MV-4-11 (cell line): Measurements from ENCODE around the gene TCAP.
A peak's percentile ranks its signal among the peaks of the same experiment; 100 is the strongest.
"Not testable (repeated sequence)": the region's sequence is repeated elsewhere in the genome, so short reads cannot be mapped to it uniquely, and the experiment has no call there.

Experiments used
- DNase-seq: peaks from one replicate; lab custom pipeline; 2025; lab: John Stamatoyannopoulos, UW

TCAP gene

GRCh38 chr17:39683295-39683939, 18.3 kb downstream of the TCAP start:
- DNase-seq = no peak

GRCh38 chr17:39684369-39685192, 19.4 kb downstream of the TCAP start:
- no peak for DNase-seq

DNA sequence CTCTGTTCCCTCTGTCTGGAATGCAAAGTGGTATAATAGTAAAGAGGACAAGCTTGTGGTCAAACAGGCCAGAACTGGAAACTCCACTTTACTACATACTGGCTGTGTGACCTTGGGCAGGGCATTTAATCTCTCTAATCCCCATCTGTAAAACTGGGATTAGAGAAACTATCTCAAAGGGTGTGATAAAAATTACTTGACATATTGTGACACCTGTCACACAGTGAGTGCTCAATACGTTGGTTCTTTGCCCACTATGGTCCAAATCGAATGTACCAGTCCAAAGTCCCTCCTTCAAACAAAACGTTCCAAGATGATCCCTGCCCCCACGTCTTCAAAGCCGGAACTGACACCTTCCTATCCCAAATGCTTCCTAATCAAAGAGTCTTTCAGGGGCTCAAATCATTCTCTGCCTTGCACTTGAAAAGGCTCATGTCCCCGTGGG, 22.0 kb downstream of the TCAP start:
- DNase-seq = no peak

- peak; percentile 95 for DNase-seq
These were observed 22.7 kb downstream of the TCAP start, which contains the start of gene PGAP3 for GRCh38 chr17:39687546-39688474. Gene PGAP3 (minus strand): TSS chr17:39688057. CDS start chr17:39688014, 43 bp downstream.

- no peak for DNase-seq
These were observed 23.3 kb downstream of the TCAP start for GRCh38 chr17:39688475-39688835.

- DNase-seq = no peak
These were observed 23.8 kb downstream of the TCAP start for GRCh38 chr17:39688945-39689344.

GRCh38 chr17:39694593-39694992, 29.4 kb downstream of the TCAP start:
- DNase-seq = no peak

GRCh38 chr17:39695089-39695474, 29.9 kb downstream of the TCAP start:
- no peak for DNase-seq

DNA sequence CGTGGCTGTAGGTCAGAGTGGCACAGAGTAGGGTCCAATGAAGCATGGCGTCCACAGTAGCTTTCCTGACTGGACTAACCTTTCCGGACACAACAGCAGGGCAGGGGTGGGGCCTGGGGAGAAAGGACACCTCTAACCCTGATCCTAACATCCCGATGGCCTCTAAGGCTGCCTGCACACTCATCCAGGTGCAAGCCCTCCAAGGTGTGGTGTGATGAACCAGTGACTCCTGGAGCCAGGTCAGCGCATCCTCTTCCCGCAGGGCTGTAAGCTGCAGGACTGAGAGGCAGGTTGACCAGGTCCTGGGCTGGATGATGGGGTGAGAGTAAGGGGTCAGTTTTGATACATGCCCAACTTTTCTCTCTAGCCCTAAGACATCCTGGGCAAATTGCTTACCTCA, 31.6 kb downstream of the TCAP start:
- no peak for DNase-seq

GRCh38 chr17:39697961-39698360, 32.8 kb downstream of the TCAP start:
- DNase-seq = no peak

DNA sequence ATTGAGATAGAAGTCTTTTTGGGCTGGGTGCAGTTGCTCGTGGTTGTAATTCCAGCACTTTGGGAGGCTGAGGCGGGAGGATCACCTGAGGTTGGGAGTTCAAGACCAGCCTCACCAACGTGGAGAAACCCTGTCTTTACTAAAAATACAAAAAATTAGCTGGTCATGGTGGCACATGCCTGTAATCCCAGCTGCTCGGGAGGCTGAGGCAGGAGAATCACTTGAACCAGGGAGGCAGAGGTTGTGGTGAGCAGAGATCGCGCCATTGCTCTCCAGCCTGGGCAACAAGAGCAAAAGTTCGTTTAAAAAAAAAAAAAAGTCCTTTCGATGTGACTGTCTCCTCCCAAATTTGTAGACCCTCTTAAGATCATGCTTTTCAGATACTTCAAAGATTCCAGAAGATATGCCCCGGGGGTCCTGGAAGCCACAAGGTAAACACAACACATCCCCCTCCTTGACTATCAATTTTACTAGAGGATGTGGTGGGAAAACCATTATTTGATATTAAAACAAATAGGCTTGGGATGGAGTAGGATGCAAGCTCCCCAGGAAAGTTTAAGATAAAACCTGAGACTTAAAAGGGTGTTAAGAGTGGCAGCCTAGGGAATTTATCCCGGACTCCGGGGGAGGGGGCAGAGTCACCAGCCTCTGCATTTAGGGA, 34.1 kb downstream of the TCAP start:
- not testable (repeated sequence) for DNase-seq

DNA sequence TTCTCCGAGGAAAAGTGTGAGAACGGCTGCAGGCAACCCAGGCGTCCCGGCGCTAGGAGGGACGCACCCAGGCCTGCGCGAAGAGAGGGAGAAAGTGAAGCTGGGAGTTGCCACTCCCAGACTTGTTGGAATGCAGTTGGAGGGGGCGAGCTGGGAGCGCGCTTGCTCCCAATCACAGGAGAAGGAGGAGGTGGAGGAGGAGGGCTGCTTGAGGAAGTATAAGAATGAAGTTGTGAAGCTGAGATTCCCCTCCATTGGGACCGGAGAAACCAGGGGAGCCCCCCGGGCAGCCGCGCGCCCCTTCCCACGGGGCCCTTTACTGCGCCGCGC, 34.6 kb downstream of the TCAP start, which contains the start of gene ERBB2:
Gene ERBB2, plus strand, starts transcription at position 247 of the 330 bp plus-strand sequence. CDS start 175 bp downstream, outside the sequence.
- no peak for DNase-seq

DNA sequence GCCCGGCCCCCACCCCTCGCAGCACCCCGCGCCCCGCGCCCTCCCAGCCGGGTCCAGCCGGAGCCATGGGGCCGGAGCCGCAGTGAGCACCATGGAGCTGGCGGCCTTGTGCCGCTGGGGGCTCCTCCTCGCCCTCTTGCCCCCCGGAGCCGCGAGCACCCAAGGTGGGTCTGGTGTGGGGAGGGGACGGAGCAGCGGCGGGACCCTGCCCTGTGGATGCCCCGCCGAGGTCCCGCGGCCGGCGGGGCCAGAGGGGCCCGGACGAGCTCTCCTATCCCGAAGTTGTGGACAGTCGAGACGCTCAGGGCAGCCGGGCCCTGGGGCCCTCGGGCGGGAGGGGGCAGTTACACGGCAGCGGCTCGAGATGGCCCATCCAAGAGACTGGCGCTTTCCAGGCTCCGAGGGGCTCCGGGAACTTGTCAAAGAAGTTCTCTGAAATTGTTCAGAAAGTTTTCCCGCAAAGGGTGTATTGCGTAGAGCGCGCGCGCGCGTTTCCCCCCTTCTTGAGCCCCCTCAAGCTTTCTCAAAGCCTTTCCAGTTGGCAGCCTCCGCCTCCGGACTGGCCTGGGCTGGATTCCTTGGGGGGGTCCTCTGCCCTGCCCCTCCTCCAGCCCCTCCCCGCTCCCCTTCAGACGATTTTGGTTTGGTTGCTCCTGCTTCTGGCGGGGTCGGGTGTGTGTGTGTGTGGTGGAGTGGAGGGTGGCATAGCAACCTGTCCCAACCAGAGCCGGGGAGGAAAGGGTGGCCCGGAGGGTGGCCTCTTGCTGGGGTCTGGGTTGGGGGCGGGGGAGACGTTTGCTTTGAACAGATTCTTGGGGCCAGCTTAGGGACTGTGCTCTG, 35.2 kb downstream of the TCAP start:
- no peak for DNase-seq

- DNase-seq = no peak
These were observed 36.0 kb downstream of the TCAP start for GRCh38 chr17:39701012-39701783.

DNA sequence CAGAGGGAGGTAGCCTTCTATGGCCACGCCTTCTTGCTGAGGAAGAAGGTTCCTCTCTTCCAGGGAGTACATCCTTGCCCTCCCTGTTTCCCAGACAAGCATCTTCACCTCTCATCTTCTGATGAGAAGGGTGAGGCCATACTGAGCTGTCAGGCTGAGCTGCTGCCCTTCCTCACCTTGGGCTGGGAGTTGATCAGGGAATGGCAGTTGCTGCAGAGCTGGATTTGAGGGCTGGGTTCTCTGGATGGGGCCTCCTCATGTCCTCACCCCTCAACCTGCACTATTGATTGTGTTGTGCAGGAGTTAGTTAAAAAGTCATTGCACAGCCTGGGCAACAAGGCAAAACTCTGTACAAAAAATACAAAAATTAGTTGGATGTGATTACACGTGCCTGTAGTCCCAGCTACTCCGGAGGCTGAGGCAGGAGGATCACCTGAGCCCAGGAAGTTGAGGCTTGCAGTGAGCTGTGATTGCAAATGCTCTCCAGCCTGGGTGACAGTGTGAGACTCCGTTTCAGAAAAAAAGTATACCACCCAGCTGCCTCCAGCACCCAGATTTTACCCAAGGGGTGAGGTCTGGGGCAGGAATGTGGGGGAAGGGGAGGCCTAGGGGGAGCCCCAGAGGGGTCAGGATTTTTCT, 36.8 kb downstream of the TCAP start:
- DNase-seq = no peak

DNA sequence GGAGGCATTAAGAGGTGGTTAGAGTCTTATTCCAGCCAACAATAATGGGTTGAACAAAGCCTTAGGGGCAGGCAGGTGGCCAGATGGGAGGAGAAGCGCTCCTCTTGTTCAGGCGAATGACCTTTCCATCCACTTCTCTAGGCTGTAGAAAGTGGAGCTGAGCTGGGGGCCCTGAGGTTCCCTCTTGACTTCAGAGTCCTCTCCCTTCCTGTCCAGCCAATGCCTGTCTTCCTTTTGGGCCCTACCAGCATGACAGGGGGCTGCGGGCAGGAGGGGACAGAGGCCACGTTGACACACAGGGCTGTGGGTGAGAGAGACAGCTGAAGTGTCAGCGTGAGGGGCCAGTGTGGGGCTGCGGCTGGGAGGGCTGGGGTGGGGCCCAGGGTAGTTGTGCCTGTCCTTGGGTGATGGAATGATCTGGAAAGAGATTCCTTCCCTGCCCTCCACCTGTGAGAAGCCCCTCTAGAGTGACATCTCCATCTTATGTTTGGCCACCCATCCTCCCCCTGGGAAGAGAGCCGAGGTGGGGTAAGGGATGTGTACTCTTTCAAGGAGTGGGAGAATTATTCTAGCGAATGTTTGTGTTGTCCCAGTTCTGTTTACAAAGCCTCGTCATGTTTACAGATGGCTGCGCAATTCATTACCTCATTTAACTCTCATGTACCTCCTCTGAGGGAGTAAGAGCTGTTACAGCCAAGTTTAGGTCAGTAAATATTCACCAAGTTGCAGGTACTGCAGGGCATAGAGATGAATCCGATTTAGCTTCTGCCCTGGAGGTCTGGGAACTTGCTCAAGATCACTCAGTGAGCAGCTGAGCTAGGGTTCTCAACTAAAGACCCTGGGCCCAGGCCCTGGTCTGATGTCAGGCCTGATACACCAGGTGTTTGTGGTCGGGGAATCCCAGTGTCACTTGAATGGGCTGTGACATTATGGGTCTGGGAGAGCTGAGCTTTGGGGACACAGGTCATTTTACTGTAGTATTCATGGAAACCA, 38.0 kb downstream of the TCAP start:
- no peak for DNase-seq

DNA sequence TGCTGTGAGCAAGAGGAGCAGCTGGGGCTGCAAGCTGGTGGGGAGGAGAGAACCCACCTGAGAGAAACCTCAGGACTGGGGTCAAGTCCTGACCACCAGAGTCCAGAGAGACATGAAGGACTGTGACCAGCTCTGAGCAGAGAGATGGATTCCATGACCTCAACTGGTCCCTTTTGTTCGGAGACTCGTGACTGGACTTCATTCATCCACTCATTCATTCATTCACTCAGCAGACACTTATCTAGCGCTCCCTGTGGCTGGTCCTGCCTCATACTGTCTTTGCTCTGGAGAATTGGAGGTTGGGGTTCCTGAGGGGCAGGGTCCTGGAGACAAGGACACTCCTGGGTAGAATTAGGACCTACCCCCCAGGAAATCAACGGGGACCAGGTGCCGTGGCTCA, 38.8 kb downstream of the TCAP start:
- no peak for DNase-seq

DNA sequence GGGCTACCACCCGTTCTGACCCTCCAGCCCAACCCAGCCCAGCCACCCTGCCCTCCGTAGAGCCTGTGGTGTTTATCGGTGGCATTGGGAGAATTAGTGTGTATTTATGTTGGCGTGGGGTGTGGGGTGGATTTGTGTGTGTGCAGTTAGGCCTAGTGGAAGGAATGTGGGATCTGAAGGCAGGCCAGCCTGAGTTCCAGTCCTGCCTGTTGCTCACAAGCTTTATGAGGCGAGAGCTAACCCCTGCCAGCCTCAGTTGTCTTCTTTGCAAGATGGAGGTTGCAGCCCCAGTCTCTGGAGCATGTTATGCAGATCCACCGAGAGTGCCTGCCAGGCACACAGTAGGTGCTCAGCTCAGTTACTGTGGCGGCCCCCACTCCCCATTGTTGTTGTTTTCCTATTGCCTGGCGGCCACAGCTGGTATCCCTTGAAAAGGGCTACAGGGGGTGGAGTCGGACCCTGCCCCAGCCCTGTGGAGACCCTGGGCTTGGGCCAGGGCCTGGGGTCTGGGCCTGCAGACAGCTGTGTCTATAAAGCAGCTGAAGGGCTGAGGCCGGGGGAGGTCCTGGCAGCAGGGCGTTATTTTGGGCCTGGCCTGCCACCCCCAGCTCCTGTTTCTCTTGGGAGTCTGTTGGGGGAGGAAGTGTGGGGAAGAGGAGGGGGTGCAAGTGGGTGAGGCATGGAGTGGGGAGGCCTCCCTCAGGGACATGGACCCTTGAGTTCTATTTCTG, 39.8 kb downstream of the TCAP start:
- DNase-seq = no peak
